ENCODE results near the gene TMC5.
"Not testable (repeated sequence)": the region's sequence is repeated elsewhere in the genome, so short reads cannot be mapped to it uniquely, and the experiment has no call there.

Gene TMC5

GRCh38 chr16:19410435-19411171 is 7.1 kb upstream of the TMC5 start:
- DNase-seq, result no peak

- no peak for DNase-seq
Measured at GRCh38 chr16:19411298-19411697, 6.4 kb upstream of the TMC5 start.

GRCh38 chr16:19412055-19412454 is 5.6 kb upstream of the TMC5 start:
- DNase-seq, result not testable (repeated sequence)

GRCh38 chr16:19415461-19415860 is 2.2 kb upstream of the TMC5 start:
- DNase-seq, result no peak

- DNase-seq, result no peak
Measured at GRCh38 chr16:19415918-19416317, 1.8 kb upstream of the TMC5 start.

GRCh38 chr16:19418200-19418599 is 517 bp downstream of the TMC5 start:
- no peak for DNase-seq

- no peak for DNase-seq
Measured at GRCh38 chr16:19419698-19420075, 2.0 kb downstream of the TMC5 start.

GRCh38 chr16:19424478-19424877 is 6.8 kb downstream of the TMC5 start:
- DNase-seq, result no peak

GRCh38 chr16:19430345-19430744 is 12.7 kb downstream of the TMC5 start:
- DNase-seq, result no peak

- DNase-seq, result no peak
Measured at GRCh38 chr16:19431636-19432340, 14.1 kb downstream of the TMC5 start.

- no peak for DNase-seq
Measured at GRCh38 chr16:19432429-19432828, 14.7 kb downstream of the TMC5 start.

- DNase-seq, result no peak
Measured at GRCh38 chr16:19434584-19434983, 16.9 kb downstream of the TMC5 start.

GRCh38 chr16:19436540-19436939 is 18.9 kb downstream of the TMC5 start:
- no peak for DNase-seq

- no peak for DNase-seq
Measured at GRCh38 chr16:19437280-19437679, 19.6 kb downstream of the TMC5 start.

- no peak for DNase-seq
Measured at GRCh38 chr16:19438739-19439138, 21.1 kb downstream of the TMC5 start.

- no peak for DNase-seq
Measured at GRCh38 chr16:19439483-19439882, 21.8 kb downstream of the TMC5 start.

- DNase-seq, result no peak
Measured at GRCh38 chr16:19443659-19444058, 26.0 kb downstream of the TMC5 start.

- DNase-seq, result no peak
Measured at GRCh38 chr16:19446300-19446846, 28.7 kb downstream of the TMC5 start.

GRCh38 chr16:19446886-19447285 is 29.2 kb downstream of the TMC5 start:
- DNase-seq, result no peak

GRCh38 chr16:19450186-19450585 is 32.5 kb downstream of the TMC5 start:
- no peak for DNase-seq

- no peak for DNase-seq
Measured at GRCh38 chr16:19458722-19459379, 41.2 kb downstream of the TMC5 start.

- no peak for DNase-seq
Measured at GRCh38 chr16:19460397-19460796, 42.7 kb downstream of the TMC5 start.

GRCh38 chr16:19463468-19464315 is 46.0 kb downstream of the TMC5 start:
- DNase-seq, result no peak

All from amniotic stem cell (primary cell).